Spleen (tissue), 11 donors: ENCODE measurements around the gene EMX2. TPM values are rescaled to one million over a fixed set of nuclear protein-coding genes. Genes with fewer than 3 reads are reported as not detected.

Experiments used
- DNase-seq: peaks from one replicate; pipeline ENCODE4 v3.0.0-alpha.2; 2020
- H3K27ac ChIP-seq, 8 donors: fragments of 200-600 bp; sonication (generic) in 7 of 8; 1 replicate in 4 of 8; 2 replicates in 4 of 8; pipeline versions ENCODE4 v1.5.0 to v1.8.0; 2016 to 2021; ENCODE audit warnings: inconsistent platforms in 4 of 8, mild to moderate bottlenecking in 4 of 8, moderate library complexity in 1 of 8
- H3K27me3 ChIP-seq, 7 donors: fragments of 200-600 bp; sonication (generic) in 6 of 7; replicated peaks in 1 of 7; 1 replicate in 4 of 7; 2 replicates in 3 of 7; pipeline versions ENCODE4 v1.5.0 to v1.8.0; 2016 to 2021; ENCODE audit warnings: inconsistent platforms in 3 of 7, mild to moderate bottlenecking in 1 of 7
- H3K36me3 ChIP-seq, 6 donors: fragments of 200-600 bp; sonication (generic) in 5 of 6; 1 replicate in 4 of 6; 2 replicates in 2 of 6; pipeline versions ENCODE4 v1.5.0 to v1.8.0; 2016 to 2021; ENCODE audit warnings: inconsistent platforms in 2 of 6
- H3K4me1 ChIP-seq, 6 donors: fragments of 200-600 bp; sonication (generic) in 5 of 6; 1 replicate in 3 of 6; 2 replicates in 3 of 6; pipeline versions ENCODE4 v1.5.0 to v1.8.0; 2016 to 2021; ENCODE audit warnings: inconsistent platforms in 3 of 6
- H3K4me3 ChIP-seq, 8 donors: fragments of 200-600 bp; sonication (generic) in 7 of 8; 1 replicate in 4 of 8; 2 replicates in 4 of 8; pipeline versions ENCODE4 v1.5.0 to v1.8.0; 2016 to 2021; ENCODE audit warnings: inconsistent platforms in 4 of 8, mild to moderate bottlenecking in 4 of 8, moderate library complexity in 2 of 8
- H3K9me3 ChIP-seq, 8 donors: fragments of 200-600 bp; sonication (generic) in 7 of 8; 1 replicate in 4 of 8; 2 replicates in 4 of 8; pipeline versions ENCODE4 v1.5.0 to v1.8.0; 2016 to 2021; ENCODE audit warnings: inconsistent platforms in 4 of 8
- POLR2A ChIP-seq, 3 donors: fragments of 450-650 bp; IDR thresholded peaks; one replicate each; pipeline ENCODE4 v1.5.1; 2017; ENCODE audit warnings: antibody characterized with exemption in 3 of 3, mild to moderate bottlenecking in 1 of 3
- POLR2AphosphoS5 ChIP-seq, 3 donors: sonication (generic); formaldehyde crosslinking; IDR thresholded peaks; one replicate each; pipeline ENCODE4 v1.5.1; 2017; ENCODE audit warnings: antibody characterized with exemption in 3 of 3
- WGBS, 5 donors: extraction: QIAGEN DNeasy Blood & Tissue Kit in 3 of 5; methylation state at CpG; one replicate each; pipeline versions ENCODE4 v1.1.5 to v1.1.7; 2013 to 2018; 5-methylcytosine and 5-hydroxymethylcytosine counted together
- intact Hi-C: fragments of 100-400 bp; cut with DNase I; formaldehyde crosslinking; loops from one replicate; pipeline ENCODE4 v1.15.0; 2023; ENCODE audit warnings: low total_unique reads
- polyA plus RNA-seq, 3 donors: library from polyadenylated mRNA; stranded (reverse); fragments of 200-250 nt; gene quantifications; one replicate each; pipeline ENCODE4 v1.2.1, GENCODE V29; 2013
- total RNA-seq, 7 donors: library from RNA; depleted of rRNA in 3 of 7; stranded (reverse); fragments of >200 nt in 3 of 7; fragmentation: NEBNext Ultra II Directional in 4 of 7; extraction: Animal tissue kit (Norgen Biotek cat#: 25700) in 4 of 7; gene quantifications; one replicate each; pipeline versions ENCODE4 v1.1.0 to v1.2.1, GENCODE V29; 2016 to 2021
- TF ChIP-seq, protein P1 (sequence below), 11 experiments: fragments of 200-600 bp in 7 of 11; fragments of 450-650 bp in 4 of 11; sonication (generic) in 4 of 11; IDR thresholded peaks in 8 of 11; conservative IDR thresholded peaks in 3 of 11; 1 replicate in 7 of 11; 2 replicates in 4 of 11; pipeline versions ENCODE4 v1.4.0 to v1.8.0; 2016 to 2021; ENCODE audit warnings: antibody characterized with exemption in 11 of 11, inconsistent platforms in 4 of 11, mild to moderate bottlenecking in 1 of 11
- donor health status: healthy with polysubstance abuse.
- donor health status: DM: no; HTN: no; CAD: no; lungs with moderate emphysema.
- donor health status: DM: no; HTN: no; CAD: no.
- donor health status: Bipolar disorder and iron deficiency.
- donor health status: healthy.
- donor health status: DM: no; HTN: no; CAD: no.
- donor health status: DM: yes; HTN: yes; CAD: no.

EMX2 gene
- total and polyA plus RNA-seq, 10 donors: 0.06 TPM; not detected in 9

GRCh38 chr10:117560942-117561341, 18.4 kb downstream of the EMX2 start:
- Histone ChIP-seq H3K27ac (no peak overlapping the region), H3K27me3 (peaks cover 0 to 70% (median 8%) of the 10 kb centered on the region in 7 donors), H3K4me3 (no peak overlapping the region), H3K36me3 (no peaks in the 10 kb centered on the region), H3K9me3 (no peaks in the 10 kb centered on the region), H3K4me1 (no peaks in the 10 kb centered on the region)
- WGBS, 5 donors: 64 to 85% (median 73%) methylated on average over 2 of the region's 2 CpGs
- DNase-seq: no peak
- TF ChIP-seq, protein P1, sequence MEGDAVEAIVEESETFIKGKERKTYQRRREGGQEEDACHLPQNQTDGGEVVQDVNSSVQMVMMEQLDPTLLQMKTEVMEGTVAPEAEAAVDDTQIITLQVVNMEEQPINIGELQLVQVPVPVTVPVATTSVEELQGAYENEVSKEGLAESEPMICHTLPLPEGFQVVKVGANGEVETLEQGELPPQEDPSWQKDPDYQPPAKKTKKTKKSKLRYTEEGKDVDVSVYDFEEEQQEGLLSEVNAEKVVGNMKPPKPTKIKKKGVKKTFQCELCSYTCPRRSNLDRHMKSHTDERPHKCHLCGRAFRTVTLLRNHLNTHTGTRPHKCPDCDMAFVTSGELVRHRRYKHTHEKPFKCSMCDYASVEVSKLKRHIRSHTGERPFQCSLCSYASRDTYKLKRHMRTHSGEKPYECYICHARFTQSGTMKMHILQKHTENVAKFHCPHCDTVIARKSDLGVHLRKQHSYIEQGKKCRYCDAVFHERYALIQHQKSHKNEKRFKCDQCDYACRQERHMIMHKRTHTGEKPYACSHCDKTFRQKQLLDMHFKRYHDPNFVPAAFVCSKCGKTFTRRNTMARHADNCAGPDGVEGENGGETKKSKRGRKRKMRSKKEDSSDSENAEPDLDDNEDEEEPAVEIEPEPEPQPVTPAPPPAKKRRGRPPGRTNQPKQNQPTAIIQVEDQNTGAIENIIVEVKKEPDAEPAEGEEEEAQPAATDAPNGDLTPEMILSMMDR (IDR thresholded peaks at IDR 0.05 in 8 of 11, conservative IDR thresholded peaks at IDR 0.05 in 3 of 11): no peak
- TF ChIP-seq POLR2A (IDR thresholded peaks at IDR 0.05): no peak
- TF ChIP-seq POLR2AphosphoS5 (IDR thresholded peaks at IDR 0.05): no peak
- intact Hi-C loops: no loop called here

DNA sequence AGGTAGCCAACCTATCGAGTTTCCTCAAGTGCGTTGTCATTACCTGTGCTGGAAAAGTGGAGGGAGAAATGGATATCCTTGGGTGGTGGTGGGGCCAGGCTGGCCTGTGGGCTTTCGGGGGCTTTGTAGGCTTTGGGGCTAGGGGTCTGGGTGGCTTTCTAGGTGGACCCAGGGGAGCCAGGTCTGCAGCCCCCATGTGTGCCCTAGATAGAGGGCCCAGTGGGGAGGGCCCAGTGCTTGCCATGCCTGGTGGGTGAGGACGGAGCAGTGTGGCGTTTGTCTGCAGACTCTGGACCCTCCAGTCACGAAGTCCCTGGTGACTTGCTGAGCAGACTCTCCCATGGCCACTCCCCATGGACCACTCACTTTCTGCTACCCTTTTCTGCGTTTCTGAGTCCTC, 19.7 kb downstream of the EMX2 start:
- no peaks in the 10 kb centered on the region for H3K36me3 ChIP-seq
- DNase-seq: peak; percentile 54
- no peaks in the 10 kb centered on the region for H3K9me3 ChIP-seq
- intact Hi-C loops: no loop called here
- 78 to 91% (median 82%) methylated on average over 7 of the region's 7 CpGs for WGBS, 5 donors
- no peak overlapping the region for H3K27ac ChIP-seq
- no peak overlapping the region for H3K4me3 ChIP-seq
- TF ChIP-seq, protein P1 (IDR thresholded peaks at IDR 0.05 in 8 of 11, conservative IDR thresholded peaks at IDR 0.05 in 3 of 11): no peak
- no peak for TF ChIP-seq POLR2A (IDR thresholded peaks at IDR 0.05)
- no peak for TF ChIP-seq POLR2AphosphoS5 (IDR thresholded peaks at IDR 0.05)
- peaks cover 0 to 66% (median 4%) of the 10 kb centered on the region in 7 donors for H3K27me3 ChIP-seq
- H3K4me1 ChIP-seq: no peaks in the 10 kb centered on the region

GRCh38 chr10:117562896-117563737, 20.6 kb downstream of the EMX2 start:
- Histone ChIP-seq H3K4me1 (no peaks in the 10 kb centered on the region), H3K27me3 (peaks cover 0 to 66% (median 4%) of the 10 kb centered on the region in 7 donors), H3K9me3 (no peaks in the 10 kb centered on the region), H3K27ac (no peak overlapping the region), H3K36me3 (no peaks in the 10 kb centered on the region), H3K4me3 (no peak overlapping the region)
- WGBS, 5 donors: 74 to 86% (median 82%) methylated on average over 9 of the region's 9 CpGs
- intact Hi-C loops: no loop called here
- TF ChIP-seq POLR2A (IDR thresholded peaks at IDR 0.05) (no peak), POLR2AphosphoS5 (IDR thresholded peaks at IDR 0.05) (no peak)
- TF ChIP-seq, protein P1 (IDR thresholded peaks at IDR 0.05 in 8 of 11, conservative IDR thresholded peaks at IDR 0.05 in 3 of 11): no peak
- DNase-seq: no peak

GRCh38 chr10:117563780-117564179, 21.2 kb downstream of the EMX2 start:
- WGBS, 5 donors: 70 to 78% (median 73%) methylated on average over 10 of the region's 10 CpGs
- intact Hi-C loops: no loop called here
- Histone ChIP-seq H3K9me3 (no peaks in the 10 kb centered on the region), H3K27ac (no peak overlapping the region), H3K4me3 (no peak overlapping the region), H3K27me3 (peaks cover 0 to 66% (median 4%) of the 10 kb centered on the region in 7 donors), H3K36me3 (no peaks in the 10 kb centered on the region), H3K4me1 (no peaks in the 10 kb centered on the region)
- peak; percentile 58 for DNase-seq
- TF ChIP-seq, protein P1 (IDR thresholded peaks at IDR 0.05 in 8 of 11, conservative IDR thresholded peaks at IDR 0.05 in 3 of 11): no peak
- TF ChIP-seq POLR2AphosphoS5 (IDR thresholded peaks at IDR 0.05): no peak
- TF ChIP-seq POLR2A (IDR thresholded peaks at IDR 0.05): no peak
